ENCODE results near the gene CLIC6.

CLIC6 gene

GRCh38 chr21:34635307-34635706 is 33.5 kb upstream of the CLIC6 start:
- Histone ChIP-seq H3K9ac (ENCODE audit: low read length) (no peak overlapping the region), H3K4me2 (ENCODE audit: low read length, poor library complexity, severe bottlenecking) (no peak overlapping the region), H4K8ac (ENCODE audit: low read length) (no peak overlapping the region), H3K23ac (ENCODE audit: low read length in 2 of 2) (no peak overlapping the region), H2BK12ac (ENCODE audit: low read length in 2 of 2) (no peak overlapping the region), H3K4ac (ENCODE audit: low read depth in 1 of 2, low read length in 2 of 2) (no peak overlapping the region), H3K79me1 (replicated peaks; ENCODE audit: low read length, poor library complexity, severe bottlenecking) (no peaks in the 10 kb centered on the region), H3K9me3 (ENCODE audit: control insufficient read depth, low read length) (no peaks in the 10 kb centered on the region), H2BK120ac (ENCODE audit: low read depth, low read length) (no peak overlapping the region), H3K36me3 (ENCODE audit: control insufficient read depth in 1 of 2, insufficient read depth in 2 of 2, low read depth in 1 of 2, low read length in 2 of 2) (no peaks in the 10 kb centered on the region), H3K27me3 (ENCODE audit: control insufficient read depth in 1 of 2, insufficient read depth in 1 of 2, low read length in 2 of 2) (peaks cover 51 to 52% of the 10 kb centered on the region in 2 experiments), H2BK5ac (ENCODE audit: low read depth, low read length, poor library complexity, severe bottlenecking) (no peak overlapping the region), H2AFZ (ENCODE audit: low read depth, low read length) (no peak overlapping the region), H2AK5ac (ENCODE audit: low read length, severe bottlenecking) (no peak overlapping the region), H3K4me3 (ENCODE audit: insufficient read depth in 1 of 2, low read depth in 1 of 2, low read length in 2 of 2) (no peak overlapping the region), H4K91ac (ENCODE audit: low read length) (no peak overlapping the region), H3K4me1 (ENCODE audit: control insufficient read depth, insufficient read depth, low read depth, low read length) (no peaks in the 10 kb centered on the region), H3K27ac (ENCODE audit: low read length, poor library complexity, severe bottlenecking) (no peak overlapping the region), H2BK15ac (ENCODE audit: low read depth, poor library complexity, severe bottlenecking) (no peak overlapping the region), H3K14ac (ENCODE audit: low read length in 2 of 2) (no peak overlapping the region), H3K18ac (ENCODE audit: low read depth in 1 of 2, low read length in 2 of 2) (no peak overlapping the region)
- WGBS = 80% methylated on average over 3 of the region's 3 CpGs
- no peak for DNase-seq

GRCh38 chr21:34636961-34637360 is 31.8 kb upstream of the CLIC6 start:
- H2BK120ac ChIP-seq (ENCODE audit: low read depth, low read length) = no peak overlapping the region
- H3K27ac ChIP-seq (ENCODE audit: low read length, poor library complexity, severe bottlenecking) = no peak overlapping the region
- no peak overlapping the region for H3K18ac ChIP-seq (ENCODE audit: low read depth in 1 of 2, low read length in 2 of 2)
- H2AFZ ChIP-seq (ENCODE audit: low read depth, low read length) = no peak overlapping the region
- H2BK12ac ChIP-seq (ENCODE audit: low read length in 2 of 2) = no peak overlapping the region
- H3K23ac ChIP-seq (ENCODE audit: low read length in 2 of 2) = no peak overlapping the region
- peaks cover 1% of the 10 kb centered on the region for H3K4me1 ChIP-seq (ENCODE audit: control insufficient read depth, insufficient read depth, low read depth, low read length)
- no peak overlapping the region for H3K9ac ChIP-seq (ENCODE audit: low read length)
- no peak overlapping the region for H3K4ac ChIP-seq (ENCODE audit: low read depth in 1 of 2, low read length in 2 of 2)
- H3K27me3 ChIP-seq (ENCODE audit: control insufficient read depth in 1 of 2, insufficient read depth in 1 of 2, low read length in 2 of 2) = peaks cover 41% of the 10 kb centered on the region in 2 experiments
- no peaks in the 10 kb centered on the region for H3K9me3 ChIP-seq (ENCODE audit: control insufficient read depth, low read length)
- H4K8ac ChIP-seq (ENCODE audit: low read length) = no peak overlapping the region
- no peak overlapping the region for H2BK15ac ChIP-seq (ENCODE audit: low read depth, poor library complexity, severe bottlenecking)
- no peak overlapping the region for H3K4me2 ChIP-seq (ENCODE audit: low read length, poor library complexity, severe bottlenecking)
- H3K4me3 ChIP-seq (ENCODE audit: insufficient read depth in 1 of 2, low read depth in 1 of 2, low read length in 2 of 2) = no peak overlapping the region
- H4K91ac ChIP-seq (ENCODE audit: low read length) = no peak overlapping the region
- DNase-seq = no peak
- H2BK5ac ChIP-seq (ENCODE audit: low read depth, low read length, poor library complexity, severe bottlenecking) = no peak overlapping the region
- WGBS = 85% methylated on average over 3 of the region's 3 CpGs
- no peak overlapping the region for H2AK5ac ChIP-seq (ENCODE audit: low read length, severe bottlenecking)
- H3K79me1 ChIP-seq (replicated peaks; ENCODE audit: low read length, poor library complexity, severe bottlenecking) = no peaks in the 10 kb centered on the region
- no peaks in the 10 kb centered on the region for H3K36me3 ChIP-seq (ENCODE audit: control insufficient read depth in 1 of 2, insufficient read depth in 2 of 2, low read depth in 1 of 2, low read length in 2 of 2)
- H3K14ac ChIP-seq (ENCODE audit: low read length in 2 of 2) = no peak overlapping the region

GRCh38 chr21:34639250-34639649 is 29.5 kb upstream of the CLIC6 start:
- peaks cover 20 to 24% of the 10 kb centered on the region in 2 experiments for H3K27me3 ChIP-seq (ENCODE audit: control insufficient read depth in 1 of 2, insufficient read depth in 1 of 2, low read length in 2 of 2)
- H3K4ac ChIP-seq (ENCODE audit: low read depth in 1 of 2, low read length in 2 of 2) = no peak overlapping the region
- H3K79me1 ChIP-seq (replicated peaks; ENCODE audit: low read length, poor library complexity, severe bottlenecking) = no peaks in the 10 kb centered on the region
- no peak overlapping the region for H3K4me3 ChIP-seq (ENCODE audit: insufficient read depth in 1 of 2, low read depth in 1 of 2, low read length in 2 of 2)
- H2BK12ac ChIP-seq (ENCODE audit: low read length in 2 of 2) = no peak overlapping the region
- no peak overlapping the region for H3K4me2 ChIP-seq (ENCODE audit: low read length, poor library complexity, severe bottlenecking)
- H3K23ac ChIP-seq (ENCODE audit: low read length in 2 of 2) = no peak overlapping the region
- DNase-seq = no peak
- H3K36me3 ChIP-seq (ENCODE audit: control insufficient read depth in 1 of 2, insufficient read depth in 2 of 2, low read depth in 1 of 2, low read length in 2 of 2) = no peaks in the 10 kb centered on the region
- H2BK5ac ChIP-seq (ENCODE audit: low read depth, low read length, poor library complexity, severe bottlenecking) = no peak overlapping the region
- H4K91ac ChIP-seq (ENCODE audit: low read length) = no peak overlapping the region
- 67% methylated on average over 1 of the region's 1 CpG for WGBS
- no peak overlapping the region for H3K14ac ChIP-seq (ENCODE audit: low read length in 2 of 2)
- no peak overlapping the region for H3K18ac ChIP-seq (ENCODE audit: low read depth in 1 of 2, low read length in 2 of 2)
- H3K9ac ChIP-seq (ENCODE audit: low read length) = no peak overlapping the region
- H2BK120ac ChIP-seq (ENCODE audit: low read depth, low read length) = no peak overlapping the region
- no peak overlapping the region for H2AK5ac ChIP-seq (ENCODE audit: low read length, severe bottlenecking)
- no peak overlapping the region for H3K27ac ChIP-seq (ENCODE audit: low read length, poor library complexity, severe bottlenecking)
- H2AFZ ChIP-seq (ENCODE audit: low read depth, low read length) = no peak overlapping the region
- H3K9me3 ChIP-seq (ENCODE audit: control insufficient read depth, low read length) = no peaks in the 10 kb centered on the region
- no peak overlapping the region for H4K8ac ChIP-seq (ENCODE audit: low read length)
- H3K4me1 ChIP-seq (ENCODE audit: control insufficient read depth, insufficient read depth, low read depth, low read length) = peaks cover 1% of the 10 kb centered on the region
- no peak overlapping the region for H2BK15ac ChIP-seq (ENCODE audit: low read depth, poor library complexity, severe bottlenecking)

GRCh38 chr21:34639882-34640788 is 28.7 kb upstream of the CLIC6 start:
- Histone ChIP-seq H3K18ac (ENCODE audit: low read depth in 1 of 2, low read length in 2 of 2) (no peak overlapping the region), H3K4me3 (ENCODE audit: insufficient read depth in 1 of 2, low read depth in 1 of 2, low read length in 2 of 2) (peak overlapping the region in 1 of 2 experiments; percentile 46), H3K36me3 (ENCODE audit: control insufficient read depth in 1 of 2, insufficient read depth in 2 of 2, low read depth in 1 of 2, low read length in 2 of 2) (no peaks in the 10 kb centered on the region), H2BK12ac (ENCODE audit: low read length in 2 of 2) (peak overlapping the region in 1 of 2 experiments; percentile 29), H4K91ac (ENCODE audit: low read length) (no peak overlapping the region), H3K9ac (ENCODE audit: low read length) (peak overlapping the region; percentile 15), H3K4ac (ENCODE audit: low read depth in 1 of 2, low read length in 2 of 2) (no peak overlapping the region), H3K14ac (ENCODE audit: low read length in 2 of 2) (no peak overlapping the region), H2AK5ac (ENCODE audit: low read length, severe bottlenecking) (no peak overlapping the region), H3K23ac (ENCODE audit: low read length in 2 of 2) (no peak overlapping the region), H3K9me3 (ENCODE audit: control insufficient read depth, low read length) (no peaks in the 10 kb centered on the region), H3K4me1 (ENCODE audit: control insufficient read depth, insufficient read depth, low read depth, low read length) (peaks cover 1% of the 10 kb centered on the region), H3K27ac (ENCODE audit: low read length, poor library complexity, severe bottlenecking) (no peak overlapping the region), H3K27me3 (ENCODE audit: control insufficient read depth in 1 of 2, insufficient read depth in 1 of 2, low read length in 2 of 2) (peaks cover 14 to 15% of the 10 kb centered on the region in 2 experiments), H2BK120ac (ENCODE audit: low read depth, low read length) (no peak overlapping the region), H2AFZ (ENCODE audit: low read depth, low read length) (no peak overlapping the region), H4K8ac (ENCODE audit: low read length) (no peak overlapping the region), H2BK15ac (ENCODE audit: low read depth, poor library complexity, severe bottlenecking) (no peak overlapping the region), H3K79me1 (replicated peaks; ENCODE audit: low read length, poor library complexity, severe bottlenecking) (no peaks in the 10 kb centered on the region), H3K4me2 (ENCODE audit: low read length, poor library complexity, severe bottlenecking) (no peak overlapping the region), H2BK5ac (ENCODE audit: low read depth, low read length, poor library complexity, severe bottlenecking) (no peak overlapping the region)
- DNase-seq = peak; percentile 35
- WGBS = 60% methylated on average over 8 of the region's 9 CpGs
